Endothelial cell of umbilical vein (primary cell): Measurements from ENCODE around the gene UROC1. TPM values are rescaled to one million over a fixed set of nuclear protein-coding genes. Genes with fewer than 3 reads are reported as not detected.

ENCODE experiments used
- BruUV-seq: library from RNA; stranded (reverse); fragments of 400-500 nt; replicated peaks from 2 replicates; lab custom pipeline; 2021; lab: Mats Ljungman, UMichigan
- CTCF ChIA-PET: fragments of 300-600, 350-600 bp; sonication (Branson Sonifier 250); formaldehyde crosslinking; loops from one replicate; lab custom pipeline; 2021; ENCODE audit warnings: antibody characterized with exemption, inconsistent platforms; lab: Charles Lee
- POLR2A ChIA-PET: fragments of 300-600, 350-600 bp; sonication (Branson Sonifier 250); formaldehyde crosslinking; loops from one replicate; lab custom pipeline; 2021; ENCODE audit warnings: antibody characterized with exemption, inconsistent platforms; lab: Charles Lee
- DNase-seq: peaks from one replicate; pipeline ENCODE4 v3.0.0-alpha.2; 2011; ENCODE audit warnings: low read depth, low spot score
- FAIRE-seq: peaks from 2 replicates; lab custom pipeline; 2011; peaks lifted over from hg19 to GRCh38; lab: Jason Lieb, UNC
- H2AFZ ChIP-seq: 2 replicates; pipeline ENCODE4 v1.6.0; 2012; ENCODE audit warnings: low read depth, low read length, control low read depth, inconsistent platforms
- H3K27ac ChIP-seq: 2 replicates; pipeline ENCODE4 v1.5.1; 2011; ENCODE audit warnings: low read depth, mild to moderate bottlenecking, control low read depth, low read length, moderate library complexity; ENCODE audit not compliant: insufficient read depth
- H3K27me3 ChIP-seq, 2 experiments: 2 replicates each; pipeline versions ENCODE4 v1.6.0 to v1.6.1; 2011; ENCODE audit warnings: low read length in 2 of 2, mixed read lengths in 1 of 2; ENCODE audit not compliant: control insufficient read depth in 2 of 2, insufficient read depth in 2 of 2
- H3K36me3 ChIP-seq, 2 experiments: 2 replicates in 1 of 2; 3 replicates in 1 of 2; pipeline ENCODE4 v1.5.1; 2011; ENCODE audit warnings: low read length in 2 of 2, mild to moderate bottlenecking in 1 of 2, moderate library complexity in 1 of 2; ENCODE audit not compliant: control insufficient read depth in 2 of 2, insufficient read depth in 2 of 2; ENCODE audit errors: extremely low read depth in 1 of 2
- H3K4me1 ChIP-seq: 3 replicates; pipeline ENCODE4 v1.5.1; 2011; ENCODE audit warnings: mild to moderate bottlenecking, low read length; ENCODE audit not compliant: control insufficient read depth, insufficient read depth; ENCODE audit errors: extremely low read depth
- H3K4me2 ChIP-seq: 2 replicates; pipeline ENCODE4 v1.6.1; 2011; ENCODE audit warnings: low read length, control low read depth, mixed read lengths; ENCODE audit not compliant: insufficient read depth
- H3K4me3 ChIP-seq, 3 experiments: fragments of 200-600 bp in 1 of 3; sonication (generic), shearing (Covaris generic) in 1 of 3; replicated peaks in 1 of 3; 2 replicates each; pipeline ENCODE4 v1.5.1; 2011 to 2016; ENCODE audit warnings: control low read depth in 3 of 3, low read length in 3 of 3, mild to moderate bottlenecking in 2 of 3, inconsistent platforms in 1 of 3, low read depth in 1 of 3, moderate library complexity in 1 of 3; ENCODE audit not compliant: insufficient read depth in 1 of 3
- H3K79me2 ChIP-seq: 2 replicates; pipeline ENCODE4 v1.6.0; 2012; ENCODE audit warnings: low read length, inconsistent platforms; ENCODE audit not compliant: control insufficient read depth, insufficient read depth
- H3K9ac ChIP-seq: replicated peaks from 2 replicates; pipeline ENCODE3; 2011; ENCODE audit warnings: low read length, control low read depth; ENCODE audit not compliant: insufficient read depth; ENCODE audit errors: extremely low read depth
- H3K9me1 ChIP-seq: replicated peaks from 3 replicates; pipeline ENCODE4 v1.6.0; 2011; ENCODE audit warnings: mild to moderate bottlenecking, low read length; ENCODE audit not compliant: control insufficient read depth, insufficient read depth; ENCODE audit errors: extremely low read depth
- H3K9me3 ChIP-seq: replicated peaks from 2 replicates; pipeline ENCODE4 v1.5.1; 2012; ENCODE audit warnings: low read length, inconsistent platforms; ENCODE audit not compliant: control insufficient read depth, insufficient read depth
- H4K20me1 ChIP-seq: replicated peaks from 2 replicates; pipeline ENCODE3; 2011; ENCODE audit warnings: mild to moderate bottlenecking, low read length; ENCODE audit not compliant: control insufficient read depth, insufficient read depth; ENCODE audit errors: extremely low read depth
- CTCF ChIP-seq, 2 donors: IDR thresholded peaks; 1 replicate in 1 of 2; 2 replicates in 1 of 2; pipeline ENCODE4 v1.5.1; 2011; ENCODE audit warnings: low read length in 2 of 2, mild to moderate bottlenecking in 2 of 2, moderate library complexity in 2 of 2, control low read depth in 1 of 2, inconsistent platforms in 1 of 2, low read depth in 1 of 2; ENCODE audit not compliant: insufficient read depth in 1 of 2; ENCODE audit errors: extremely low read depth in 1 of 2
- EZH2 ChIP-seq: IDR thresholded peaks from 2 replicates; pipeline ENCODE4 v1.6.1; 2012; ENCODE audit warnings: borderline replicate concordance, low read depth, mild to moderate bottlenecking, moderate library complexity, low read length, inconsistent platforms; ENCODE audit not compliant: severe bottlenecking
- FOS ChIP-seq: IDR thresholded peaks from 2 replicates; pipeline ENCODE4 v1.6.1; 2011; ENCODE audit warnings: mild to moderate bottlenecking, low read length, moderate library complexity, borderline replicate concordance; ENCODE audit not compliant: insufficient read depth
- GATA2 ChIP-seq: IDR thresholded peaks from 2 replicates; pipeline ENCODE4 v1.7.0; 2011; ENCODE audit warnings: low read depth, mild to moderate bottlenecking, moderate library complexity, mixed read lengths, low read length; ENCODE audit not compliant: insufficient read length, insufficient read depth
- JUN ChIP-seq: IDR thresholded peaks from 2 replicates; pipeline ENCODE4 v1.6.1; 2011; ENCODE audit warnings: borderline replicate concordance, low read depth; ENCODE audit not compliant: insufficient read length, insufficient read depth
- MAX ChIP-seq: IDR thresholded peaks from 2 replicates; pipeline ENCODE4 v1.6.1; 2011; ENCODE audit not compliant: insufficient read depth, insufficient read length
- POLR2A ChIP-seq: IDR thresholded peaks from 2 replicates; pipeline ENCODE4 v1.6.1; 2012; ENCODE audit warnings: low read depth, mild to moderate bottlenecking, control low read depth, low read length
- POLR2AphosphoS5 ChIP-seq: IDR thresholded peaks from 2 replicates; pipeline ENCODE4 v1.6.1; 2012; ENCODE audit warnings: low read depth, mild to moderate bottlenecking, control low read depth, low read length, moderate library complexity; ENCODE audit not compliant: insufficient read depth
- dilution Hi-C: fragments of 300-500 bp; cut with MboI; formaldehyde crosslinking; loops from one replicate; pipeline ENCODE4 v1.15.0; 2019; ENCODE audit warnings: low sequenced_read_pairs; ENCODE audit not compliant: extremely low pct_ligation_motif_present
- intact Hi-C: fragments of 100-400 bp; cut with micrococcal nuclease; formaldehyde crosslinking; loops from one replicate; pipeline ENCODE4 v1.10.0; 2022
- polyA plus RNA-seq, 4 experiments: library from polyadenylated mRNA; depleted of rRNA in 3 of 4; stranded (reverse) in 3 of 4; unstranded in 1 of 4; fragments of >200 nt; gene quantifications; 2 replicates each; pipeline versions ENCODE4 v1.2.1 to v1.2.3, GENCODE V29; 2011 to 2012; ENCODE audit warnings: missing spikeins in 1 of 4
- total RNA-seq: library from RNA; stranded (reverse); gene quantifications from 2 replicates; pipeline ENCODE4 v1.2.3, GENCODE V29; 2021

Gene UROC1
- total and polyA plus RNA-seq, 2 donors (not counting 3 experiments of a cell fraction or from before 2014, with no cell fraction given): not detected

- Histone ChIP-seq H3K9me1 (no peaks in the 10 kb centered on the region), H3K9me3 (no peaks in the 10 kb centered on the region), H3K36me3 (peaks cover 2 to 19% of the 10 kb centered on the region in 2 experiments), H3K4me1 (no peaks in the 10 kb centered on the region), H3K27ac (no peak overlapping the region), H3K79me2 (no peaks in the 10 kb centered on the region), H3K4me2 (no peak overlapping the region), H4K20me1 (no peaks in the 10 kb centered on the region), H3K9ac (no peak overlapping the region), H3K4me3 (no peak overlapping the region), H3K27me3 (no peaks in the 10 kb centered on the region), H2AFZ (no peak overlapping the region)
- dilution Hi-C loops: no loop called here
- POLR2A ChIA-PET: no interaction called here
- DNase-seq (no peak), FAIRE-seq (no peak)
- intact Hi-C loops: no loop called here
- CTCF ChIA-PET: no interaction called here
- BruUV-seq: no TSS peak
- no peak for TF ChIP-seq POLR2A
- TF ChIP-seq MAX: no peak
- TF ChIP-seq CTCF (IDR thresholded peaks at IDR 0.05; ENCODE audit: extremely low read depth in 1 of 2, insufficient read depth in 1 of 2, low read depth in 1 of 2, low read length in 2 of 2): no peak
- TF ChIP-seq POLR2AphosphoS5: no peak
- no peak for TF ChIP-seq EZH2
- no peak for TF ChIP-seq GATA2
- no peak for TF ChIP-seq JUN
- no peak for TF ChIP-seq FOS
These were observed 68.7 kb downstream of the UROC1 start for GRCh38 chr3:126448893-126449180.
